Measurements from ENCODE around the gene SPNS1. TPM values are rescaled to one million over a fixed set of nuclear protein-coding genes. Genes with fewer than 3 reads are reported as not detected.
"Not testable (repeated sequence)": the region's sequence is repeated elsewhere in the genome, so short reads cannot be mapped to it uniquely, and the experiment has no call there.

The SPNS1 gene, protein sequence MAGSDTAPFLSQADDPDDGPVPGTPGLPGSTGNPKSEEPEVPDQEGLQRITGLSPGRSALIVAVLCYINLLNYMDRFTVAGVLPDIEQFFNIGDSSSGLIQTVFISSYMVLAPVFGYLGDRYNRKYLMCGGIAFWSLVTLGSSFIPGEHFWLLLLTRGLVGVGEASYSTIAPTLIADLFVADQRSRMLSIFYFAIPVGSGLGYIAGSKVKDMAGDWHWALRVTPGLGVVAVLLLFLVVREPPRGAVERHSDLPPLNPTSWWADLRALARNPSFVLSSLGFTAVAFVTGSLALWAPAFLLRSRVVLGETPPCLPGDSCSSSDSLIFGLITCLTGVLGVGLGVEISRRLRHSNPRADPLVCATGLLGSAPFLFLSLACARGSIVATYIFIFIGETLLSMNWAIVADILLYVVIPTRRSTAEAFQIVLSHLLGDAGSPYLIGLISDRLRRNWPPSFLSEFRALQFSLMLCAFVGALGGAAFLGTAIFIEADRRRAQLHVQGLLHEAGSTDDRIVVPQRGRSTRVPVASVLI
- 10 to 100 TPM; 28.1 to 30.1 TPM for total RNA-seq

DNA sequence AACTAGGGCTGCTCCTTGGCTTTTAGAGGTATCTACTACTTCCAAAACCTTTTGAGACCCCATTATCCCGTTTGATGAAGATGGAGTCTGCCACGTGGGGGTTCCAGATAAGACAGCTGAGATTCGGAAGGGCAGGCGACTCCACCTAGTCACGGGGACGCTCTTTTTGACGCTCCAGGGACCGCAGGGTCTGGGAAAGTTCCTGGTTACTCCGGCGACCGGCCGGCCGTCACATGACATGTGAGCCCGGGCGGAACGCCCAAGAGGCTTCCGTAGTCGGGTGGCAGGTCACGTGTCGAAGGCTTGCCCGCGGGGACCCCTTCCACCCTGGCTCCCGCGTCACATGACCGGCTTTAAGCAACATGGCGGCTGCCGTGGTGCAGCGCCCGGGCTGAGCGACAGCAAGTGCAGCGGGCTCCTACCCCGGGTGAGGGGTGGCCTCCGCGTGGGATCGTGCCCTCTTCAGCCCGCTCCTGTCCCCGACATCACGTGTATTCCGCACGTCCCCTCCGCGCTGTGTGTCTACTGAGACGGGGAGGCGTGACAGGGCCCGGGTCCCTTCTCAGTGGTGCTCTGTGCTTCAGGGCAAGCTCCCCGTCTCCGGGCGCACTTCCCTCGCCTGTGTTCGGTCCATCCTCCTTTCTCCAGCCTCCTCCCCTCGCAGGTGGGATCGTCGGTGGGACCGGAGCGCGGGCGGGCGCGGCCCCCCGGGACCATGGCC lies at the start of gene SPNS1:
SPNS1 (plus strand) TSS at position 342 of the 721 bp plus-strand sequence; CDS start at position 716, 374 bp downstream.
- no peaks in the 10 kb centered on the region for H3K27me3 Mint-ChIP-seq
- H3K27ac Mint-ChIP-seq = peak within 1 kb of the TSS; percentile 88
- peak; percentile 95 for ATAC-seq (ENCODE audit: low read depth)
- peaks cover 23% of the 10 kb centered on the region for H3K4me1 Mint-ChIP-seq
- H3K4me3 Mint-ChIP-seq = peak within 1 kb of the TSS; percentile 97
- POLR2A ChIA-PET = interaction anchor here (0.7 to 6.2 kb wide), 8 partner anchors 12 to 152 kb away, joined by 3 to 62 read pairs (median 4); partner anchors contain the start of genes ATXN2L, LAT and RABEP2
- DNase-seq = peak; percentile 94
- peaks cover 3% of the 10 kb centered on the region for H3K36me3 Mint-ChIP-seq
- no peaks in the 10 kb centered on the region for H3K9me3 Mint-ChIP-seq

DNA sequence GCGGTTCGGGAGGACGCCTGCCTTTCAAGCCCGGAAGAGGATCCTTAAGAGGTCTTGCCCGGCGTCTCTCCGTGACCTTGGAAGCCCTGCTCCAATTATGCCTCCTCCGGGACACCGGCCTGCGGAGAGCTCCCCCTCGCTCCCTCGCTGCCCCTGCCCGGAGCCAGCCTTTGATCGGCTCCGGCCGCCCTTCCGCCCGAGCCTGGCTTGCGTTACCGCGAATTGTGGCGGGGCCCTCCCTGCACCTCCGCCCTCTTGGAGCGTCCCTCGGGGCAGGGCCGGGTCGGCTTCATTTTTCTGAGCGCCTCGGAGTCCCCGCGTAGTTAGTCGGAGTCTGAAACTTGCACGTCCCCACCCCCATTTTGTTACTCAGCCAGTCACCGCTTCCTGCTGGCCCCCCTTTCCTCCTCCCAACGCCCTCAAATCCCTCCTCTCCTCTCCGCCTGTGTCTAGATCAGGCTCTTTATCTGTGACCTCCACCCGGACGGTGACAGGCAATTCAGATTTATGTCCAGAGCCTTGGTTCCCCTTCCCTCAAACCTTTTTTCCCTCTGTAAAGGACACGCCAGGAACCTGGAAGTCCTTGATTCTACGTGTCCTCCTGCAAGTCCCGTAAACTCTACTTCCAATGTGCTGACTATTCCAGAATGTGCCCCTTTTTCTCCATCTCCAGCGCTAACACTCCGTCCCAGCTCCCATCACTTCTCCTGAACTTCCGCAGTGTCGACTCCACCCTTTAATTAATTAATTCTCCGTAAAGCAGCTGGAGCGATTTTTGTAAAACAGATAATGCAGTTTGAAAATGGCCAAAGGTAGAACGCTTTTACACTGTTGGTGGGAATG lies 49.0 kb upstream of the SPNS1 start:
- Mint-ChIP-seq H3K27ac (peak overlapping the region; percentile 98), H3K9me3 (no peaks in the 10 kb centered on the region)
- POLR2A ChIA-PET = interaction anchor here (1.0 to 3.1 kb wide), 8 partner anchors 11 to 103 kb away, joined by 3 to 18 read pairs (median 6); partner anchors contain the start of genes ATP2A1, ATXN2L, NFATC2IP and SH2B1

DNA sequence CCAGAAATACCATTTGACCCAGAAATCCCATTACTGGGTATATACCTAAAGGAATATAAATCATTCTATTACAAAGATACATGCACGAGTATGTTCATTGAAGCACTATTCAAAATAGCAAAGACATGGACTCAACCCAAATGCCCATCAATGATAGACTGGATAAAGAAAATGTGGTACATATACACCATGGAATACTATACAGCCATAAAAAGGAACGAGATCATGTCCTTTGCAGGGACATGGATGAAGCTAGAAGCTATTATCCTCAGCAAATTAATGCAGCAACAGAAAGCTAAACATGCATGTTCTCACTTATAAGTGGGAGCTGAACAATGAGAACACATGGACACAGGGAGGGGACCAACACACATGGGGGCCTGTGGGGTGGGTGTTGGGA lies 48.3 kb upstream of the SPNS1 start:
- not testable (repeated sequence) for H3K9me3 Mint-ChIP-seq; H3K27me3 Mint-ChIP-seq; DNase-seq; ATAC-seq (ENCODE audit: low read depth); H3K36me3 Mint-ChIP-seq
- POLR2A ChIA-PET = interaction anchor here (1.3 to 2.1 kb wide), 4 partner anchors 10 to 79 kb away, joined by 4 to 9 read pairs (median 6); partner anchors contain the start of genes ATP2A1 and NFATC2IP
- Mint-ChIP-seq H3K27ac (peak overlapping the region; percentile 98), H3K4me1 (peaks cover 27% of the 10 kb centered on the region), H3K4me3 (peak overlapping the region; percentile 99)

More for the DNA sequence above, 49.0 kb upstream of the SPNS1 start:
- DNase-seq = no peak
- Mint-ChIP-seq H3K4me3 (peak overlapping the region; percentile 99), H3K4me1 (peaks cover 22% of the 10 kb centered on the region), H3K36me3 (peaks cover 4% of the 10 kb centered on the region), H3K27me3 (no peaks in the 10 kb centered on the region)
- peak; percentile 70 for ATAC-seq (ENCODE audit: low read depth)

DNA sequence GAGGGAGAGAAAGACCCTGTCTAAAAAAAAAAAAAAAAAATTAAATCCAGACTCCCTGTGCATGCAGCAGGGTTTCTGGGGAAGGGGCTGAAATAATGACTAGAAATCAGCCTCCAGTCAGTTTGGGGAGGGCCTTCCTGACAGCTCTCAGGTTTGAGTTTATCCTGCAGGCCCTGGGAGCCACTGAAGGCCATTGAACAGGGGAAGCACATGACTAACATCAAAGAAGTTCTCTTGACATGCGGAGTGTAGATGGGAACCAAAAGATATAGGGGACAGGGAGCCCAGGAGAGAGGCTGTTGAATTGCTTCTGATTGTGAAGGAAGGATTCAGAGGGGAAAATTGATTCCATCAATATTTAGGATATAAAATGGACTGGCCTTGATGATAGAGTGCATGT lies 46.8 kb upstream of the SPNS1 start:
- POLR2A ChIA-PET = interaction anchor here (0.8 to 1.5 kb wide), 5 partner anchors 9 to 82 kb away, joined by 3 to 8 read pairs (median 4); partner anchors contain the start of genes NFATC2IP, SH2B1 and TUFM
- H3K27me3 Mint-ChIP-seq = no peaks in the 10 kb centered on the region
- no peak overlapping the region for H3K4me3 Mint-ChIP-seq
- no peaks in the 10 kb centered on the region for H3K9me3 Mint-ChIP-seq
- no peak overlapping the region for H3K27ac Mint-ChIP-seq
- no peak for ATAC-seq (ENCODE audit: low read depth)
- peaks cover 30% of the 10 kb centered on the region for H3K4me1 Mint-ChIP-seq
- DNase-seq = no peak
- no peaks in the 10 kb centered on the region for H3K36me3 Mint-ChIP-seq

DNA sequence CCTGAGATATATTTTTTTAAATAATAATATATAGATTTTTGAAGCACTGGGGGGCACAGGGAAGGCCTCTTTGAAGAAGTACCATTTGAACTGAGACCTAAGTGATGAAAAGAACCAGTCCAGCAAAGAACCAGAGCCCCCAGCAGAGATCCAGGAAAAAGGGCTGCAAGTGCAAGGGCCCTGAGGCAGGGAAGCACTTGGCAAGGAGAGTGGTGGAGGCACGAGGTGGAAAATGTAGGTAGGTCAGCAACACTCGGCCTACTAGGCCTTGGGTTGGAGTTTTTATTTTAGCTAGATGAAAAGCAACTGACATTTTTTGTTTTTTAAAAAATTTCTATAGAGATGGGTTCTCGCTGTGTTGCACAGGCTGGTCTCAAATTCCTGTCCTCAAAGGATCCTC lies 44.4 kb upstream of the SPNS1 start:
- Mint-ChIP-seq H3K27me3 (no peaks in the 10 kb centered on the region), H3K4me3 (no peak overlapping the region), H3K9me3 (no peaks in the 10 kb centered on the region), H3K36me3 (peaks cover under 1% of the 10 kb centered on the region), H3K4me1 (peaks cover 23% of the 10 kb centered on the region), H3K27ac (peak overlapping the region; percentile 78)
- no peak for DNase-seq
- POLR2A ChIA-PET = no interaction called here
- ATAC-seq (ENCODE audit: low read depth) = no peak

DNA sequence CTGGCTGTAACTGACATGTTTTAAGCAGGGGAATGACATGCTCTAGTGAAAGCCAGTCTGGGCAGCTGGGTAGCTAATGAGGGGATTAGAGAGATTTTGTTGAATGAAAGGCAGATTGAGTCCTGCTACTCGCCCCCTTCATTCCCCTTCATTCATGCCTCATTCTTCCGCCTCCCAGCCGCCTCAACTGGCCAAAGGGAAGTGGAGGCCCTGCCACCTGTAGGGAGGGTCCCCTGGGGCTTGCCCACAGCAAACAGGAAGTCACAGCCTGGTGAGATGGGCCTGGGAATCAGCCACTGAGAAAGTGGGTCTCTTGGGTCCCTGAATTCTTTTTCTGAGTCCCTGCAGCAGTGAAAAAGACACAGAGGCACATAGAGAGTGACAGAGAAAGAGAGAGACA lies 43.9 kb upstream of the SPNS1 start:
- Mint-ChIP-seq H3K27ac (peak overlapping the region; percentile 78), H3K4me1 (peaks cover 26% of the 10 kb centered on the region), H3K36me3 (peaks cover 3% of the 10 kb centered on the region), H3K4me3 (no peak overlapping the region), H3K27me3 (no peaks in the 10 kb centered on the region), H3K9me3 (no peaks in the 10 kb centered on the region)
- no peak for ATAC-seq (ENCODE audit: low read depth)
- no peak for DNase-seq
- POLR2A ChIA-PET = interaction anchor here (0.6 kb wide), 1 partner anchor 51 kb away, joined by 3 read pairs; no protein-coding TSS in a partner anchor

DNA sequence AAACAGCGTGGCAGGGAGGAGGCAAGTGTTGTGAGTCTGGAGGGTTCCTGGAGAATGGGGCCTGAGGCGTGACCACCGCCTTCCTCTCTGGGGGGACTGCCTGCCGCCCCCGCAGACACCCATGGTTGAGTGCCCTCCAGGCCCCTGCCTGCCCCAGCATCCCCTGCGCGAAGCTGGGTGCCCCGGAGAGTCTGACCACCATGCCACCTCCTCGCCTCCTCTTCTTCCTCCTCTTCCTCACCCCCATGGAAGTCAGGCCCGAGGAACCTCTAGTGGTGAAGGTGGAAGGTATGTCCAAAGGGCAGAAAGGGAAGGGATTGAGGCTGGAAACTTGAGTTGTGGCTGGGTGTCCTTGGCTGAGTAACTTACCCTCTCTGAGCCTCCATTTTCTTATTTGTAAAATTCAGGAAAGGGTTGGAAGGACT lies 42.8 kb upstream of the SPNS1 start, which contains the start of gene CD19:
CD19 (plus strand) TSS at position 171 of the 425 bp plus-strand sequence; CDS start at position 201, 30 bp downstream.
- Mint-ChIP-seq H3K27me3 (no peaks in the 10 kb centered on the region), H3K4me3 (no peak within 1 kb of the TSS), H3K9me3 (no peaks in the 10 kb centered on the region), H3K27ac (peak within 1 kb of the TSS; percentile 78), H3K36me3 (peaks cover 3% of the 10 kb centered on the region), H3K4me1 (peaks cover 29% of the 10 kb centered on the region)
- ATAC-seq (ENCODE audit: low read depth) (no peak), DNase-seq (no peak)
- POLR2A ChIA-PET = interaction anchor here (0.7 kb wide), 1 partner anchor 781 kb away, joined by 3 read pairs; no protein-coding TSS in a partner anchor

DNA sequence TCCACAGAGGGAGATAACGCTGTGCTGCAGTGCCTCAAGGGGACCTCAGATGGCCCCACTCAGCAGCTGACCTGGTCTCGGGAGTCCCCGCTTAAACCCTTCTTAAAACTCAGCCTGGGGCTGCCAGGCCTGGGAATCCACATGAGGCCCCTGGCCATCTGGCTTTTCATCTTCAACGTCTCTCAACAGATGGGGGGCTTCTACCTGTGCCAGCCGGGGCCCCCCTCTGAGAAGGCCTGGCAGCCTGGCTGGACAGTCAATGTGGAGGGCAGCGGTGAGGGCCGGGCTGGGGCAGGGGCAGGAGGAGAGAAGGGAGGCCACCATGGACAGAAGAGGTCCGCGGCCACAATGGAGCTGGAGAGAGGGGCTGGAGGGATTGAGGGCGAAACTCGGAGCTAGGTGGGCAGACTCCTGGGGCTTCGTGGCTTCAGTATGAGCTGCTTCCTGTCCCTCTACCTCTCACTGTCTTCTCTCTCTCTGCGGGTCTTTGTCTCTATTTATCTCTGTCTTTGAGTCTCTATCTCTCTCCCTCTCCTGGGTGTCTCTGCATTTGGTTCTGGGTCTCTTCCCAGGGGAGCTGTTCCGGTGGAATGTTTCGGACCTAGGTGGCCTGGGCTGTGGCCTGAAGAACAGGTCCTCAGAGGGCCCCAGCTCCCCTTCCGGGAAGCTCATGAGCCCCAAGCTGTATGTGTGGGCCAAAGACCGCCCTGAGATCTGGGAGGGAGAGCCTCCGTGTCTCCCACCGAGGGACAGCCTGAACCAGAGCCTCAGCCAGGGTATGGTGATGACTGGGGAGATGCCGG lies 42.0 kb upstream of the SPNS1 start:
- Mint-ChIP-seq H3K27ac (peak overlapping the region; percentile 46), H3K4me3 (no peak overlapping the region), H3K4me1 (peaks cover 29% of the 10 kb centered on the region), H3K36me3 (peaks cover 3% of the 10 kb centered on the region), H3K9me3 (no peaks in the 10 kb centered on the region), H3K27me3 (no peaks in the 10 kb centered on the region)
- DNase-seq (no peak), ATAC-seq (ENCODE audit: low read depth) (no peak)
- POLR2A ChIA-PET = interaction anchor here (0.7 kb wide), 1 partner anchor 18 kb away, joined by 4 read pairs; the partner anchor contains the start of gene NFATC2IP

DNA sequence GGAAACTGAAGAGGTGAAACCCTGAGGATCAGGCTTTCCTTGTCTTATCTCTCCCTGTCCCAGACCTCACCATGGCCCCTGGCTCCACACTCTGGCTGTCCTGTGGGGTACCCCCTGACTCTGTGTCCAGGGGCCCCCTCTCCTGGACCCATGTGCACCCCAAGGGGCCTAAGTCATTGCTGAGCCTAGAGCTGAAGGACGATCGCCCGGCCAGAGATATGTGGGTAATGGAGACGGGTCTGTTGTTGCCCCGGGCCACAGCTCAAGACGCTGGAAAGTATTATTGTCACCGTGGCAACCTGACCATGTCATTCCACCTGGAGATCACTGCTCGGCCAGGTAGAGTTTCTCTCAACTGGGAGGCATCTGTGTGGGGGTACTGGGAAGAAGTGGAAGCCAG lies 41.4 kb upstream of the SPNS1 start:
- Mint-ChIP-seq H3K36me3 (peaks cover 3% of the 10 kb centered on the region), H3K4me3 (no peak overlapping the region), H3K27me3 (no peaks in the 10 kb centered on the region), H3K4me1 (peaks cover 26% of the 10 kb centered on the region), H3K27ac (no peak overlapping the region), H3K9me3 (no peaks in the 10 kb centered on the region)
- POLR2A ChIA-PET = interaction anchor here (0.6 to 0.7 kb wide), 2 partner anchors 17 to 93 kb away, joined by 4 to 5 read pairs; partner anchors contain the start of gene NFATC2IP
- ATAC-seq (ENCODE audit: low read depth) = no peak
- DNase-seq = no peak

DNA sequence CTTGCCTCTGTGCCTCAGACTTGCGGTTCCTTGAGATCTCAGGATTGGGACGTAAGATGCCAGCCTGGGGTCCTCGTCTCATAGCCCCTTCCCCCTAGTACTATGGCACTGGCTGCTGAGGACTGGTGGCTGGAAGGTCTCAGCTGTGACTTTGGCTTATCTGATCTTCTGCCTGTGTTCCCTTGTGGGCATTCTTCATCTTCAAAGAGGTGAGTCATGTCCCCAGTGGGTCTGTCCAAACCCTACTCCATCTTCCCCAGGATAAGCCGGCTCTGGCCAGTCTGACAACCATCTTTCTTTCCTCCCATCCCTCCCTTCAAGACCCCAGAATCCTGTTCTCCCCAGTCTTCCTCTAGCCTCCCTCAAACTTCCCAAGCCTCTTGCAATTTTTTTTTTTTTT lies 39.2 kb upstream of the SPNS1 start:
- Mint-ChIP-seq H3K4me3 (peak overlapping the region; percentile 78), H3K9me3 (no peaks in the 10 kb centered on the region), H3K36me3 (peaks cover 3% of the 10 kb centered on the region), H3K27ac (peak overlapping the region; percentile 22), H3K27me3 (no peaks in the 10 kb centered on the region), H3K4me1 (peaks cover 26% of the 10 kb centered on the region)
- ATAC-seq (ENCODE audit: low read depth) (no peak), DNase-seq (no peak)
- POLR2A ChIA-PET = no interaction called here

DNA sequence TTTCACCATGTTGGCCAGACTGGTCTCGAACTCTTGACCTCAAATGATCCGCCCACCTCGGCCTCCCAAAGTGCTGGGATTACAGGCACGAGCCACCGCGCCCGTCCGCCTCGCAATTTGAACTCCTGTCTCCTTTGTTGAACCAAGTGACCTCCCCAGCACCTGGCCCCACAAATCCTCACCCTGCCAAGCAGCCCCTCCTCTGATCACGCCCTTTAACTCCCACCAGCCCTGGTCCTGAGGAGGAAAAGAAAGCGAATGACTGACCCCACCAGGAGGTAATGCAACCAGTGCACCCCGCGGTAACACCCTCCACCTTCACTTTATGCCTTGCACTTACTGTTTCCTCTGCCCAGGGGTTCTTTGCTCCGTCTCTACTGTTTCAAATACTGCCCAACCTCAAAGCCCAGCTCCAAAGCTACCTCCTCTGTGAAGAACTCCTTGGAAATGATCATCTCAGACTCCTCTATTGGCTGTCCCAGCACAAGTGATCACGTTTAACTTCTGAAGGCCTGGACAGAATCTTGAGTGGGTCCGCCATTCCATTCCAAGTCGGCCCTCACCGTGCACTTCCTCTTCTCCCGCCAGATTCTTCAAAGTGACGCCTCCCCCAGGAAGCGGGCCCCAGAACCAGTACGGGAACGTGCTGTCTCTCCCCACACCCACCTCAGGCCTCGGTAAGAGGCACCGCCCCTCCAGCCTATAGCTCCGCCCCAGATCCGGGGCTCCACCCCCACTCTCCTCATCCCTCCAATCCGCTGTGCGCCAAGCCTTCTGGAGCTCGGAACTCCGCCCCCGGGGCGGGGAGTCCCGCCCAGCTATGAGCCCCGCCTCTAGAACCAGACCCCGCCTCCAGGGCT lies 38.4 kb upstream of the SPNS1 start:
- ATAC-seq (ENCODE audit: low read depth) (peak; percentile 97), DNase-seq (peak; percentile 92)
- peaks cover 3% of the 10 kb centered on the region for H3K36me3 Mint-ChIP-seq
- H3K4me3 Mint-ChIP-seq = peak overlapping the region; percentile 78
- peak overlapping the region; percentile 32 for H3K27ac Mint-ChIP-seq
- H3K9me3 Mint-ChIP-seq = no peaks in the 10 kb centered on the region
- H3K27me3 Mint-ChIP-seq = no peaks in the 10 kb centered on the region
- H3K4me1 Mint-ChIP-seq = peaks cover 19% of the 10 kb centered on the region
- POLR2A ChIA-PET = interaction anchor here (0.6 to 1.0 kb wide), 6 partner anchors 9 to 442 kb away, joined by 3 to 8 read pairs (median 4); partner anchors contain the start of genes APOBR, ATXN2L, RABEP2 and TUFM

All from activated naive CD8-positive, alpha-beta T cell treated with anti-CD3 and anti-CD28 coated beads, Interleukin-2, amount 10 ng/mL, durations not matched to agents 7 days and 5 days (primary cell).